Measurements from ENCODE around the gene KANSL1.

The KANSL1 gene

GRCh38 chr17:46144246-46144645, 49.0 kb downstream of the KANSL1 start:
- DNase-seq (ENCODE audit: low spot score) (no peak), FAIRE-seq (no peak)

- FAIRE-seq (no peak), DNase-seq (ENCODE audit: low spot score) (no peak)
These were observed 49.4 kb downstream of the KANSL1 start for GRCh38 chr17:46143827-46144236.

- FAIRE-seq (no peak), DNase-seq (ENCODE audit: low spot score) (no peak)
These were observed 51.6 kb downstream of the KANSL1 start for GRCh38 chr17:46141645-46142044.

- no peak for DNase-seq (ENCODE audit: low spot score)
These were observed 52.5 kb downstream of the KANSL1 start for GRCh38 chr17:46140645-46141197.

GRCh38 chr17:46139432-46140210, 53.6 kb downstream of the KANSL1 start:
- FAIRE-seq (no peak), DNase-seq (ENCODE audit: low spot score) (no peak)

More at GRCh38 chr17:46140645-46141197, 52.5 kb downstream of the KANSL1 start:
- no peak for FAIRE-seq

- no peak for DNase-seq (ENCODE audit: low spot score)
- no peak for FAIRE-seq
These were observed 54.8 kb downstream of the KANSL1 start for GRCh38 chr17:46138473-46138872.

GRCh38 chr17:46136820-46137219, 56.4 kb downstream of the KANSL1 start:
- DNase-seq (ENCODE audit: low spot score) (no peak), FAIRE-seq (no peak)

GRCh38 chr17:46135879-46136563, 57.2 kb downstream of the KANSL1 start:
- no peak for DNase-seq (ENCODE audit: low spot score)
- FAIRE-seq = no peak

- DNase-seq (ENCODE audit: low spot score) = no peak
- FAIRE-seq = no peak
These were observed 58.0 kb downstream of the KANSL1 start for GRCh38 chr17:46135126-46135812.

- no peak for FAIRE-seq
- DNase-seq (ENCODE audit: low spot score) = no peak
These were observed 63.9 kb downstream of the KANSL1 start for GRCh38 chr17:46129302-46129701.

GRCh38 chr17:46128453-46128852, 64.8 kb downstream of the KANSL1 start:
- no peak for DNase-seq (ENCODE audit: low spot score)
- FAIRE-seq = no peak

- DNase-seq (ENCODE audit: low spot score) = no peak
- FAIRE-seq = no peak
These were observed 65.7 kb downstream of the KANSL1 start for GRCh38 chr17:46127524-46127923.

GRCh38 chr17:46126840-46127239, 66.4 kb downstream of the KANSL1 start:
- no peak for FAIRE-seq
- DNase-seq (ENCODE audit: low spot score) = no peak

- FAIRE-seq (no peak), DNase-seq (ENCODE audit: low spot score) (no peak)
These were observed 67.4 kb downstream of the KANSL1 start for GRCh38 chr17:46125831-46126230.

- DNase-seq (ENCODE audit: low spot score) (no peak), FAIRE-seq (no peak)
These were observed 68.3 kb downstream of the KANSL1 start for GRCh38 chr17:46124695-46125592.

GRCh38 chr17:46123607-46124006, 69.6 kb downstream of the KANSL1 start:
- no peak for FAIRE-seq
- no peak for DNase-seq (ENCODE audit: low spot score)

GRCh38 chr17:46122486-46122871, 70.8 kb downstream of the KANSL1 start:
- no peak for DNase-seq (ENCODE audit: low spot score)
- no peak for FAIRE-seq

- no peak for FAIRE-seq
- DNase-seq (ENCODE audit: low spot score) = no peak
These were observed 71.3 kb downstream of the KANSL1 start for GRCh38 chr17:46121841-46122485.

- FAIRE-seq (no peak), DNase-seq (ENCODE audit: low spot score) (no peak)
These were observed 72.0 kb downstream of the KANSL1 start for GRCh38 chr17:46121165-46121764.

GRCh38 chr17:46120537-46120936, 72.7 kb downstream of the KANSL1 start:
- FAIRE-seq = no peak
- DNase-seq (ENCODE audit: low spot score) = no peak

All from urothelium cell line (cell line).